ENCODE data around the gene KLF13. TPM values are rescaled to one million over a fixed set of nuclear protein-coding genes. Genes with fewer than 3 reads are reported as not detected.
A peak's percentile ranks its signal among the peaks of the same experiment; 100 is the strongest.

The KLF13 gene
- total RNA-seq, 1 experiment from 2014 or later = 75.0 TPM

GRCh38 chr15:31397851-31398661 is 71.4 kb downstream of the KLF13 start:
- no peak for DNase-seq (ENCODE audit: extremely low read depth, low read depth)

- DNase-seq (ENCODE audit: extremely low read depth, low read depth) = no peak
These were observed 72.2 kb downstream of the KLF13 start for GRCh38 chr15:31398677-31399301.

- no peak for DNase-seq (ENCODE audit: extremely low read depth, low read depth)
These were observed 73.0 kb downstream of the KLF13 start for GRCh38 chr15:31399544-31400171.

- DNase-seq (ENCODE audit: extremely low read depth, low read depth) = no peak
These were observed 73.7 kb downstream of the KLF13 start for GRCh38 chr15:31400222-31400927.

GRCh38 chr15:31401282-31401681 is 74.6 kb downstream of the KLF13 start:
- DNase-seq (ENCODE audit: extremely low read depth, low read depth) = no peak

GRCh38 chr15:31402003-31402402 is 75.4 kb downstream of the KLF13 start:
- no peak for DNase-seq (ENCODE audit: extremely low read depth, low read depth)

- DNase-seq (ENCODE audit: extremely low read depth, low read depth) = peak; percentile 28
These were observed 75.9 kb downstream of the KLF13 start for GRCh38 chr15:31402511-31403056.

GRCh38 chr15:31403096-31403495 is 76.5 kb downstream of the KLF13 start:
- DNase-seq (ENCODE audit: extremely low read depth, low read depth) = no peak

GRCh38 chr15:31403606-31404005 is 77.0 kb downstream of the KLF13 start:
- DNase-seq (ENCODE audit: extremely low read depth, low read depth) = no peak

GRCh38 chr15:31404345-31404744 is 77.7 kb downstream of the KLF13 start:
- DNase-seq (ENCODE audit: extremely low read depth, low read depth) = no peak

GRCh38 chr15:31405200-31405920 is 78.7 kb downstream of the KLF13 start:
- DNase-seq (ENCODE audit: extremely low read depth, low read depth) = no peak

- no peak for DNase-seq (ENCODE audit: extremely low read depth, low read depth)
These were observed 80.7 kb downstream of the KLF13 start for GRCh38 chr15:31407376-31407775.

- DNase-seq (ENCODE audit: extremely low read depth, low read depth) = no peak
These were observed 81.2 kb downstream of the KLF13 start for GRCh38 chr15:31407851-31408250.

GRCh38 chr15:31408724-31409123 is 82.1 kb downstream of the KLF13 start:
- DNase-seq (ENCODE audit: extremely low read depth, low read depth) = no peak

GRCh38 chr15:31409171-31409570 is 82.5 kb downstream of the KLF13 start:
- DNase-seq (ENCODE audit: extremely low read depth, low read depth) = no peak

GRCh38 chr15:31412824-31413223 is 86.2 kb downstream of the KLF13 start:
- no peak for DNase-seq (ENCODE audit: extremely low read depth, low read depth)

- DNase-seq (ENCODE audit: extremely low read depth, low read depth) = no peak
These were observed 88.6 kb downstream of the KLF13 start for GRCh38 chr15:31415201-31415600.

- DNase-seq (ENCODE audit: extremely low read depth, low read depth) = no peak
These were observed 93.2 kb downstream of the KLF13 start for GRCh38 chr15:31419820-31420219.

GRCh38 chr15:31427411-31427810 is 100.8 kb downstream of the KLF13 start:
- DNase-seq (ENCODE audit: extremely low read depth, low read depth) = no peak
